Hematopoietic multipotent progenitor cell treated with erythropoietin and hydrocortisone succinate and interleukin-3 and kit ligand, for 8 days (in vitro differentiated cells): ENCODE measurements around the gene CEP128.

Experiments used
- DNase-seq: peaks from one replicate; pipeline ENCODE4 v3.0.0-alpha.2; 2015

Gene CEP128

GRCh38 chr14:80659783-80660182 is 281.8 kb downstream of the CEP128 start:
- DNase-seq: peak; percentile 58

- no peak for DNase-seq
These were observed 282.8 kb downstream of the CEP128 start for GRCh38 chr14:80658733-80659132.

GRCh38 chr14:80658155-80658554 is 283.4 kb downstream of the CEP128 start:
- DNase-seq: no peak

GRCh38 chr14:80653956-80654355 is 287.6 kb downstream of the CEP128 start:
- no peak for DNase-seq

- DNase-seq: no peak
These were observed 295.7 kb downstream of the CEP128 start for GRCh38 chr14:80645667-80646413.

GRCh38 chr14:80644826-80645225 is 296.7 kb downstream of the CEP128 start:
- DNase-seq: no peak

- no peak for DNase-seq
These were observed 302.7 kb downstream of the CEP128 start for GRCh38 chr14:80638620-80639515.

GRCh38 chr14:80637756-80638619 is 303.6 kb downstream of the CEP128 start:
- DNase-seq: no peak

- DNase-seq: no peak
These were observed 305.5 kb downstream of the CEP128 start for GRCh38 chr14:80636071-80636470.

GRCh38 chr14:80634106-80634758 is 307.3 kb downstream of the CEP128 start:
- DNase-seq: no peak

GRCh38 chr14:80629606-80630005 is 311.9 kb downstream of the CEP128 start:
- no peak for DNase-seq

- DNase-seq: no peak
These were observed 313.0 kb downstream of the CEP128 start for GRCh38 chr14:80628547-80628946.

- no peak for DNase-seq
These were observed 313.8 kb downstream of the CEP128 start for GRCh38 chr14:80627745-80628144.

GRCh38 chr14:80624581-80624980 is 317.0 kb downstream of the CEP128 start:
- no peak for DNase-seq

GRCh38 chr14:80621701-80622100 is 319.8 kb downstream of the CEP128 start:
- no peak for DNase-seq

GRCh38 chr14:80620434-80620833 is 321.1 kb downstream of the CEP128 start:
- no peak for DNase-seq

- DNase-seq: no peak
These were observed 322.7 kb downstream of the CEP128 start for GRCh38 chr14:80618751-80619329.

- DNase-seq: no peak
These were observed 325.7 kb downstream of the CEP128 start for GRCh38 chr14:80615831-80616230.

GRCh38 chr14:80609055-80609454 is 332.5 kb downstream of the CEP128 start:
- no peak for DNase-seq

GRCh38 chr14:80608563-80608962 is 333.0 kb downstream of the CEP128 start:
- no peak for DNase-seq

- peak; percentile 19 for DNase-seq
These were observed 333.9 kb downstream of the CEP128 start for GRCh38 chr14:80607430-80608190.
